Upper lobe of left lung (tissue), 6 donors: ENCODE results near the gene WLS. TPM values are rescaled to one million over a fixed set of nuclear protein-coding genes. Genes with fewer than 3 reads are reported as not detected.

Experiments
- ATAC-seq, 2 donors: fragments of 200-7000 bp; cut with Tn5 transposase; one replicate each; pipeline ENCODE4 v1.9.1; 2022; ENCODE audit warnings: mild to moderate bottlenecking in 2 of 2, moderate library complexity in 2 of 2; ENCODE audit not compliant: low FRiP score in 2 of 2
- DNase-seq, 2 donors: peaks; one replicate each; pipeline ENCODE4 v3.0.0-alpha.2; 2019 to 2020
- H3K27ac ChIP-seq, 4 donors: fragments of 200-600 bp; sonication (generic); one replicate each; pipeline ENCODE4 v1.5.1; 2016 to 2019
- H3K27me3 ChIP-seq, 4 donors: fragments of 200-600 bp; sonication (generic); one replicate each; pipeline ENCODE4 v1.5.1; 2017 to 2019
- H3K36me3 ChIP-seq, 4 donors: fragments of 200-600 bp; sonication (generic); one replicate each; pipeline ENCODE4 v1.5.1; 2016 to 2019
- H3K4me1 ChIP-seq, 4 donors: fragments of 200-600 bp; sonication (generic); one replicate each; pipeline ENCODE4 v1.5.1; 2018 to 2019
- H3K4me3 ChIP-seq, 4 donors: fragments of 200-600 bp; sonication (generic); one replicate each; pipeline ENCODE4 v1.5.1; 2017 to 2019; ENCODE audit warnings: mild to moderate bottlenecking in 2 of 4, moderate library complexity in 1 of 4
- H3K9me3 ChIP-seq, 4 donors: fragments of 200-600 bp; sonication (generic); one replicate each; pipeline ENCODE4 v1.5.1; 2018 to 2019
- EP300 ChIP-seq, 4 donors: sonication (generic); formaldehyde crosslinking; IDR thresholded peaks; one replicate each; pipeline ENCODE4 v1.5.1; 2017; ENCODE audit warnings: antibody characterized with exemption in 4 of 4, control low read depth in 2 of 4
- POLR2A ChIP-seq, 4 donors: fragments of 450-650 bp; IDR thresholded peaks; one replicate each; pipeline ENCODE4 v1.5.1; 2016 to 2017; ENCODE audit warnings: antibody characterized with exemption in 4 of 4, mild to moderate bottlenecking in 2 of 4
- POLR2AphosphoS5 ChIP-seq, 2 donors: sonication (generic); formaldehyde crosslinking; IDR thresholded peaks; one replicate each; pipeline ENCODE4 v1.5.1; 2017; ENCODE audit warnings: antibody characterized with exemption in 2 of 2
- WGBS, 2 donors: methylation state at CpG; one replicate each; pipeline ENCODE4 v1.1.5; 2017 to 2018; 5-methylcytosine and 5-hydroxymethylcytosine counted together
- total RNA-seq, 6 donors: library from RNA; depleted of rRNA in 4 of 6; stranded (reverse); fragments of >200 nt in 4 of 6; gene quantifications; one replicate each; pipeline versions ENCODE4 v1.1.0 to v1.2.1, GENCODE V29; 2016 to 2021
- TF ChIP-seq, protein P1 (sequence below), 6 experiments: fragments of 450-650 bp in 4 of 6; fragments of 200-600 bp in 2 of 6; sonication (generic) in 2 of 6; IDR thresholded peaks; one replicate each; pipeline ENCODE4 v1.5.1; 2016 to 2019; ENCODE audit warnings: antibody characterized with exemption in 6 of 6
- donor health status: DM: no; HTN: no; CAD: no; lungs with moderate emphysema.
- donor health status: DM: no; HTN: yes; CAD: no; lungs with severe emphysema.

The WLS gene
- total RNA-seq, 6 donors from 2014 or later, result 33.5 to 113 (median 61.3) TPM

DNA sequence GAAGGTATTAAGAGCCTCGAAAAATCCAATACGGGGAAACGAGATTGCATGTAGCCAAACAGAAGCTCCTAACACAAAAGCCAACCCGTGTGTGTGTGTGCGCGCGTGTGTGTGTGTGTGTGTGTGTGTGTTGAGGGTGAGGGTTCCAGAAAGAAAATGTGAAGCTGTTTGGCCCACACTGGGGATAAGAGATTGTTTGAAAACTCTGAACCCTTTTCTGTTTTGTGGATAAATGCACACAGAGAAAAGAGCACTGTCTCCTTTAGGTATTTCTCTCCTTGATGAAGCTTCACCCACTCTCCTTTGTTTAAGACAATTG is 1.9 kb downstream of the WLS start:
- DNase-seq, result peak in 1 of 2 donors; percentile 8
- Histone ChIP-seq H3K36me3 (no peaks in the 10 kb centered on the region), H3K27me3 (no peaks in the 10 kb centered on the region), H3K4me1 (peaks cover 3 to 25% (median 11%) of the 10 kb centered on the region in 4 donors), H3K9me3 (no peaks in the 10 kb centered on the region), H3K4me3 (peak overlapping the region; percentile 69 to 76 (median 72)), H3K27ac (peak overlapping the region; percentile 72 to 88 (median 84))
- TF ChIP-seq, protein P1, sequence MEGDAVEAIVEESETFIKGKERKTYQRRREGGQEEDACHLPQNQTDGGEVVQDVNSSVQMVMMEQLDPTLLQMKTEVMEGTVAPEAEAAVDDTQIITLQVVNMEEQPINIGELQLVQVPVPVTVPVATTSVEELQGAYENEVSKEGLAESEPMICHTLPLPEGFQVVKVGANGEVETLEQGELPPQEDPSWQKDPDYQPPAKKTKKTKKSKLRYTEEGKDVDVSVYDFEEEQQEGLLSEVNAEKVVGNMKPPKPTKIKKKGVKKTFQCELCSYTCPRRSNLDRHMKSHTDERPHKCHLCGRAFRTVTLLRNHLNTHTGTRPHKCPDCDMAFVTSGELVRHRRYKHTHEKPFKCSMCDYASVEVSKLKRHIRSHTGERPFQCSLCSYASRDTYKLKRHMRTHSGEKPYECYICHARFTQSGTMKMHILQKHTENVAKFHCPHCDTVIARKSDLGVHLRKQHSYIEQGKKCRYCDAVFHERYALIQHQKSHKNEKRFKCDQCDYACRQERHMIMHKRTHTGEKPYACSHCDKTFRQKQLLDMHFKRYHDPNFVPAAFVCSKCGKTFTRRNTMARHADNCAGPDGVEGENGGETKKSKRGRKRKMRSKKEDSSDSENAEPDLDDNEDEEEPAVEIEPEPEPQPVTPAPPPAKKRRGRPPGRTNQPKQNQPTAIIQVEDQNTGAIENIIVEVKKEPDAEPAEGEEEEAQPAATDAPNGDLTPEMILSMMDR (IDR thresholded peaks at IDR 0.05), result no peak
- no peak for TF ChIP-seq POLR2AphosphoS5 (IDR thresholded peaks at IDR 0.05)
- no peak for ATAC-seq
- 15 to 22% methylated on average over 7 of the region's 7 CpGs for WGBS, 2 donors

DNA sequence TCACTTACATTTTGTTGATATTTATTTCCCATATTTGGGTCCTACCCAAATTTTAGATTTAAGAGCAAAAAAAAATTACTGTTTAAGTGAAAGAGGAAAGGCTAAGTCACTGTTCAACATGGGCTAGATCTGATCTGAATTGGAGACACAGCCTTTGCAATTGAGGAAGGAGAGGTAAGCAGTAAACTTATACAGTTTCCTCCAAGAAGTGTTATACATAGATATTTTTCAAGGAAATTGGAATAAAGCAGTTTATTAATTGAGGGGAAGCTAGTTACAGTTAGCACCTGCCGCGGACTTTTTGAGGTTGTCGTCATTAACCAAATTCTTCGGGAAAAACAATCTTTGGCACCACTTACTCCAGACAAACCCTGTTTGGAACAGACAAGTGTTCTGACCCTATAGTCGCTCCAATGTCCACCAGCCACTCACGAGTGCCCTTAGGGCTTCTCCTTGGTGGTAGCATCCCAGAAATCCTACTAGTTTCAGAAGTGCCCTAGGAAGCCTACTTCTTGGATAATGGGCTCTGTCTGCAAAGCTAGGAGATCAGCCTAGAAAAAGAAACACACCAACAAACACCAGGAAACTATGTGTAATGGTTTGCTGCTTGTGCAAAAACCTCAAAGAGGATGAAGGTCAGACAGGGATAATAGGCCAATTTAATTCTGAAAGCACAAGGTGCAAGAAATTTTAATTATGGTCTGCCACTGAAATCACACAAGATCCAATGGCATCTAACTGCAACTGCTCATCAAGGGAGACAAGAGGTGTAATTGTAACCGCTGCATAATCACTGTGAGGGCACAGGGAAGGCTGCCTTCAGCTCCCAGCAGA is 2.5 kb downstream of the WLS start:
- Histone ChIP-seq H3K36me3 (no peaks in the 10 kb centered on the region), H3K27me3 (no peaks in the 10 kb centered on the region), H3K4me1 (peaks cover 3 to 25% (median 11%) of the 10 kb centered on the region in 4 donors), H3K4me3 (peak overlapping the region in 3 of 4 donors; percentile 69 to 76 (median 75)), H3K9me3 (no peaks in the 10 kb centered on the region), H3K27ac (peak overlapping the region; percentile 15 to 88 (median 84))
- 59 to 63% methylated on average over 7 of the region's 7 CpGs for WGBS, 2 donors
- ATAC-seq, result no peak
- TF ChIP-seq POLR2AphosphoS5 (IDR thresholded peaks at IDR 0.05), result no peak
- no peak for TF ChIP-seq POLR2A (IDR thresholded peaks at IDR 0.05)
- TF ChIP-seq, protein P1 (IDR thresholded peaks at IDR 0.05), result no peak
- no peak for TF ChIP-seq EP300 (IDR thresholded peaks at IDR 0.05)
- DNase-seq, result no peak

DNA sequence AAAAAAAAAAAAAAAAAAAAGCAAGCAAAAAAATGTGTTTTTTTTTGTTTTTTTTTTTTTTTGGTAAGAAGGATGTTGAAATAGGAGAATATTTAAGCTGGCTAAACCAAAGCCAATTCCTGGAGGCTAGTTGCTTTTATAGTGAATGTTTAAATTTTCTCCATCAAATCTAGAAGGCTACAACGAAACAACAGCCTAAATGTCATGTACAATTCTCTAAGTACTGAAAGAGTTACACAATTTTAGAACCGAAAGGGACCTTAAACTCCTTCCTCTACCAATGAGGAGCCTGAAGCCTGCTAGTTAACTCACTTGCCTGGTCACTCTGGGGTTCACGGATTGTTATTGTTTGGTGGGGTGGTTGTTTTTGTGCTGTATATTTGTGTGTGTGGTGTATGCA is 3.5 kb downstream of the WLS start:
- H3K36me3 ChIP-seq, result no peaks in the 10 kb centered on the region
- H3K4me3 ChIP-seq, result peak overlapping the region in 1 of 4 donors; percentile 69
- TF ChIP-seq, protein P1 (IDR thresholded peaks at IDR 0.05), result no peak
- TF ChIP-seq POLR2A (IDR thresholded peaks at IDR 0.05), result no peak
- TF ChIP-seq POLR2AphosphoS5 (IDR thresholded peaks at IDR 0.05), result no peak
- TF ChIP-seq EP300 (IDR thresholded peaks at IDR 0.05), result no peak
- H3K27ac ChIP-seq, result peak overlapping the region in 3 of 4 donors; percentile 12 to 18 (median 15)
- no peaks in the 10 kb centered on the region for H3K27me3 ChIP-seq
- WGBS, 2 donors, result 34 to 38% methylated on average over 3 of the region's 3 CpGs
- no peaks in the 10 kb centered on the region for H3K9me3 ChIP-seq
- H3K4me1 ChIP-seq, result peaks cover 3 to 25% (median 11%) of the 10 kb centered on the region in 4 donors
- ATAC-seq (no peak), DNase-seq (no peak)

- DNase-seq, result no peak
Measured at GRCh38 chr1:68227598-68227997, 4.7 kb downstream of the WLS start.

More at GRCh38 chr1:68227598-68227997, 4.7 kb downstream of the WLS start:
- no peak overlapping the region for H3K4me3 ChIP-seq
- peaks cover 3 to 18% (median 11%) of the 10 kb centered on the region in 4 donors for H3K4me1 ChIP-seq
- no peaks in the 10 kb centered on the region for H3K36me3 ChIP-seq
- no peaks in the 10 kb centered on the region for H3K9me3 ChIP-seq
- ATAC-seq, result no peak
- no peak for TF ChIP-seq POLR2A (IDR thresholded peaks at IDR 0.05)
- TF ChIP-seq POLR2AphosphoS5 (IDR thresholded peaks at IDR 0.05), result no peak
- TF ChIP-seq, protein P1 (IDR thresholded peaks at IDR 0.05), result no peak
- TF ChIP-seq EP300 (IDR thresholded peaks at IDR 0.05), result no peak
- no peaks in the 10 kb centered on the region for H3K27me3 ChIP-seq
- no peak overlapping the region for H3K27ac ChIP-seq
